Fibroblast of mammary gland (primary cell): Measurements from ENCODE around the gene TMPRSS6.

Experiments used
- DNase-seq: peaks from one replicate; pipeline ENCODE4 v3.0.0-alpha.2; 2010; ENCODE audit warnings: low read depth
- H3K4me3 ChIP-seq: 2 replicates; pipeline ENCODE4 v1.5.1; 2011; ENCODE audit warnings: low read depth, mild to moderate bottlenecking, low read length, moderate library complexity; ENCODE audit not compliant: control insufficient read depth
- TF ChIP-seq, protein P1 (sequence below): conservative IDR thresholded peaks from 2 replicates; pipeline ENCODE4 v1.5.1; 2011; ENCODE audit warnings: low read depth, low read length, inconsistent platforms; ENCODE audit not compliant: control insufficient read depth, insufficient read depth

TMPRSS6 gene

GRCh38 chr22:37017356-37017755 is 92.2 kb downstream of the TMPRSS6 start:
- DNase-seq: no peak
- TF ChIP-seq, protein P1, sequence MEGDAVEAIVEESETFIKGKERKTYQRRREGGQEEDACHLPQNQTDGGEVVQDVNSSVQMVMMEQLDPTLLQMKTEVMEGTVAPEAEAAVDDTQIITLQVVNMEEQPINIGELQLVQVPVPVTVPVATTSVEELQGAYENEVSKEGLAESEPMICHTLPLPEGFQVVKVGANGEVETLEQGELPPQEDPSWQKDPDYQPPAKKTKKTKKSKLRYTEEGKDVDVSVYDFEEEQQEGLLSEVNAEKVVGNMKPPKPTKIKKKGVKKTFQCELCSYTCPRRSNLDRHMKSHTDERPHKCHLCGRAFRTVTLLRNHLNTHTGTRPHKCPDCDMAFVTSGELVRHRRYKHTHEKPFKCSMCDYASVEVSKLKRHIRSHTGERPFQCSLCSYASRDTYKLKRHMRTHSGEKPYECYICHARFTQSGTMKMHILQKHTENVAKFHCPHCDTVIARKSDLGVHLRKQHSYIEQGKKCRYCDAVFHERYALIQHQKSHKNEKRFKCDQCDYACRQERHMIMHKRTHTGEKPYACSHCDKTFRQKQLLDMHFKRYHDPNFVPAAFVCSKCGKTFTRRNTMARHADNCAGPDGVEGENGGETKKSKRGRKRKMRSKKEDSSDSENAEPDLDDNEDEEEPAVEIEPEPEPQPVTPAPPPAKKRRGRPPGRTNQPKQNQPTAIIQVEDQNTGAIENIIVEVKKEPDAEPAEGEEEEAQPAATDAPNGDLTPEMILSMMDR: no peak
- no peak overlapping the region for H3K4me3 ChIP-seq

DNA sequence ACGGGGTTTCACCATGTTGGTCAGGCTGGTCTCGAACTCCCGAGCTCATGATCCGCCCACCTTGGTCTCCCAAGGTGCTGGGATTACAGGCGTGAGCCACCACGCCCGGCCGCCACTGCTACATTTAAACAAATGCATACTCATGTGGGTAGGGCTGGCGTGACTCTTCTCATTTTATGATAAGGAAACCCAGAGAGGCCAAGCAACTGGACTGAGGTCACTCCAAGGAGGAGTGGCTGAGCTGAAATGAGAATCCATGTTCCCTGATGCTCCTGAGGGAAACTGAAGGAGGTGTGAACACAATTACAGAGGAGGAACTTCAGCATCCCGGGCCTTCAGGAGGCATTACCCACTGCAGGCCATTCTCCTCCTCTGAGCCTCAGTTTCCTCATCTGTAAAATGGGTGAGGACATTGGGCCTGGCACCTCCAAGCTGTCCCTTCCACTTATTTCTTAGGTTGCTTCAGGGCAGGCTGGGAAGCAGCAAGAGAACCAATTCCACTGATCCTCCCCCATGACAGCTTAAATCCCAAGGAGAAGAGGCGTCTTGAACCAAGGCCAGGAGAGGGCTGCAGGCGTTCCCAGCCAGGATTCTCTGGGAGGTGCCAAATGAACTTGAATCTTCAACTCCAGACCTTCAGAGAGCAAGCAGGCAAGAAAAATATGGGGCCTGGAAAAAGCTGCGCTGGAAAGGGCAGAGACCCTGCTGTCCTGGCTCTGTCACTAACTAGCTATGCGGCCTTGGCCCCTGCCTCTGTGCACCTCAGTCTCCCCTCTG is 93.2 kb downstream of the TMPRSS6 start:
- TF ChIP-seq, protein P1: no peak
- DNase-seq: no peak
- no peak overlapping the region for H3K4me3 ChIP-seq

DNA sequence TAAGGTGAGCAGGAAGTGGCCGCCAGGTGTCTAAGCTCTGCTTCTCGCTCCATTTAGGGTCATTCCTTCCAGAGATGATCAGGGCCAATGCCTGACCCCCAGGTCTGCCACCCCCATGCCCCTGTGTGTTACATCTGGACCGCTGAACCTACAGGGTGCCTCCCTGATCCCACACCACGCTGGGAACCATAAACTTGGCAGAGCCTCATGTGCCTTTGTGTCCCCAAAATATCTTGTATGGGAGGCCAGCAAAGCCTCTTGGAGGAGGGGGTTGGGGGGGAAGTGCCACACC is 94.0 kb downstream of the TMPRSS6 start:
- DNase-seq: no peak
- TF ChIP-seq, protein P1: no peak
- no peak overlapping the region for H3K4me3 ChIP-seq
